H9 (cell line): Measurements from ENCODE around the gene SLC1A7. TPM values are rescaled to one million over a fixed set of nuclear protein-coding genes. Genes with fewer than 3 reads are reported as not detected.

ENCODE experiments used
- DNase-seq: peaks from one replicate; pipeline ENCODE4 v3.0.0-alpha.2; 2017
- H2AFZ ChIP-seq: one replicate; pipeline ENCODE4 v1.6.1; 2013; ENCODE audit warnings: mild to moderate bottlenecking, low read length, control low read depth, moderate library complexity
- H2AK5ac ChIP-seq: 2 replicates; pipeline ENCODE4 v1.6.1; 2013; ENCODE audit warnings: low read length, control low read depth, mixed read lengths; ENCODE audit not compliant: insufficient read length
- H2BK120ac ChIP-seq: one replicate; pipeline ENCODE4 v1.6.1; 2013; ENCODE audit warnings: low read depth, mild to moderate bottlenecking, low read length, control low read depth, inconsistent platforms; ENCODE audit not compliant: poor library complexity, severe bottlenecking
- H2BK12ac ChIP-seq: 2 replicates; pipeline ENCODE4 v1.6.1; 2013; ENCODE audit warnings: low read length, control low read depth, mixed read lengths, low read depth; ENCODE audit not compliant: insufficient read length
- H2BK15ac ChIP-seq: 2 replicates; pipeline ENCODE4 v1.6.1; 2013; ENCODE audit warnings: low read depth, low read length, control low read depth
- H2BK20ac ChIP-seq: one replicate; pipeline ENCODE4 v1.6.1; 2013; ENCODE audit warnings: low read depth, mild to moderate bottlenecking, low read length, control low read depth, inconsistent platforms; ENCODE audit not compliant: poor library complexity, severe bottlenecking
- H2BK5ac ChIP-seq: 2 replicates; pipeline ENCODE4 v1.6.1; 2013; ENCODE audit warnings: low read length, control low read depth, mixed read lengths; ENCODE audit not compliant: insufficient read length
- H3K14ac ChIP-seq: 2 replicates; pipeline ENCODE4 v1.6.1; 2013; ENCODE audit warnings: low read length, control low read depth; ENCODE audit not compliant: insufficient read depth
- H3K18ac ChIP-seq: 2 replicates; pipeline ENCODE4 v1.6.1; 2013; ENCODE audit warnings: low read depth, mild to moderate bottlenecking, mixed read lengths, low read length, control low read depth; ENCODE audit not compliant: insufficient read length
- H3K23ac ChIP-seq: 2 replicates; pipeline ENCODE4 v1.6.1; 2013; ENCODE audit warnings: low read length, control low read depth, mixed read lengths, low read depth; ENCODE audit not compliant: insufficient read length
- H3K23me2 ChIP-seq: 2 replicates; pipeline ENCODE4 v1.6.1; 2013; ENCODE audit warnings: low read depth, mild to moderate bottlenecking, mixed read lengths, low read length, control low read depth; ENCODE audit not compliant: insufficient read length, poor library complexity, severe bottlenecking
- H3K27ac ChIP-seq: 2 replicates; pipeline ENCODE4 v1.5.1; 2013; ENCODE audit warnings: low read length, control low read depth, mixed read lengths, low read depth; ENCODE audit not compliant: insufficient read length
- H3K27me3 ChIP-seq: 2 replicates; pipeline ENCODE4 v1.6.1; 2013; ENCODE audit warnings: low read length, control low read depth, inconsistent platforms; ENCODE audit not compliant: insufficient read depth
- H3K4ac ChIP-seq: 2 replicates; pipeline ENCODE4 v1.6.1; 2013; ENCODE audit warnings: low read depth, mild to moderate bottlenecking, control low read depth, inconsistent platforms, low read length, moderate library complexity
- H3K4me1 ChIP-seq: 2 replicates; pipeline ENCODE4 v1.6.1; 2013; ENCODE audit warnings: low read length, control low read depth, inconsistent platforms; ENCODE audit not compliant: insufficient read depth
- H3K4me2 ChIP-seq: 2 replicates; pipeline ENCODE4 v1.6.1; 2013; ENCODE audit warnings: low read length, control low read depth, mixed read lengths; ENCODE audit not compliant: insufficient read length, insufficient read depth
- H3K56ac ChIP-seq: 2 replicates; pipeline ENCODE4 v1.6.1; 2013; ENCODE audit warnings: low read depth, mild to moderate bottlenecking, mixed read lengths, low read length, control low read depth; ENCODE audit not compliant: insufficient read length
- H3K79me1 ChIP-seq: 2 replicates; pipeline ENCODE4 v1.6.1; 2013; ENCODE audit warnings: low read depth, mild to moderate bottlenecking, moderate library complexity, low read length, control low read depth, inconsistent platforms; ENCODE audit not compliant: insufficient read depth, poor library complexity, severe bottlenecking
- H3K79me2 ChIP-seq: 2 replicates; pipeline ENCODE4 v1.6.1; 2013; ENCODE audit warnings: low read length, control low read depth, inconsistent platforms; ENCODE audit not compliant: insufficient read depth
- H3K9ac ChIP-seq: 2 replicates; pipeline ENCODE4 v1.6.1; 2013; ENCODE audit warnings: low read length, control low read depth, mixed read lengths; ENCODE audit not compliant: insufficient read length; ENCODE audit errors: extremely low read depth
- H3K9me3 ChIP-seq: one replicate; pipeline ENCODE4 v1.6.1; 2013; ENCODE audit warnings: low read depth, low read length, inconsistent platforms; ENCODE audit not compliant: control insufficient read depth
- H3T11ph ChIP-seq: one replicate; pipeline ENCODE4 v1.6.1; 2013; ENCODE audit warnings: mild to moderate bottlenecking, low read length, control low read depth, inconsistent platforms
- H4K20me1 ChIP-seq: one replicate; pipeline ENCODE4 v1.6.1; 2013; ENCODE audit not compliant: control insufficient read depth, insufficient read length, insufficient read depth
- H4K5ac ChIP-seq: 2 replicates; pipeline ENCODE4 v1.6.1; 2013; ENCODE audit warnings: low read depth, mild to moderate bottlenecking, mixed read lengths, low read length, control low read depth; ENCODE audit not compliant: insufficient read length
- H4K8ac ChIP-seq: replicated peaks from 2 replicates; pipeline ENCODE4 v1.6.1; 2013; ENCODE audit warnings: low read length, control low read depth, mixed read lengths, low read depth; ENCODE audit not compliant: insufficient read length
- H4K91ac ChIP-seq: 2 replicates; pipeline ENCODE4 v1.6.1; 2013; ENCODE audit warnings: low read depth, mild to moderate bottlenecking, moderate library complexity, mixed read lengths, low read length, control low read depth; ENCODE audit not compliant: insufficient read length
- H3K27ac Mint-ChIP-seq, 3 experiments: 2 replicates in 2 of 3; 3 replicates in 1 of 3; pipeline ENCODE4 v1.8.0; 2020 to 2021; ENCODE audit warnings: mixed read lengths in 3 of 3, mild to moderate bottlenecking in 1 of 3, moderate library complexity in 1 of 3
- H3K27me3 Mint-ChIP-seq: 2 replicates; pipeline ENCODE4 v1.8.0; 2021; ENCODE audit warnings: low read depth, mild to moderate bottlenecking, moderate library complexity, mixed read lengths
- H3K36me3 Mint-ChIP-seq, 3 experiments: 2 replicates in 2 of 3; 3 replicates in 1 of 3; pipeline ENCODE4 v1.8.0; 2020 to 2021; ENCODE audit warnings: low read depth in 3 of 3, mixed read lengths in 3 of 3; ENCODE audit not compliant: insufficient read depth in 1 of 3
- H3K4me1 Mint-ChIP-seq, 2 experiments: 2 replicates each; pipeline ENCODE4 v1.8.0; 2020; ENCODE audit warnings: mixed read lengths in 2 of 2
- H3K4me3 Mint-ChIP-seq, 2 experiments: 2 replicates in 1 of 2; 3 replicates in 1 of 2; pipeline ENCODE4 v1.8.0; 2020 to 2021; ENCODE audit warnings: mild to moderate bottlenecking in 2 of 2, mixed read lengths in 2 of 2, moderate library complexity in 1 of 2
- H3K9me3 Mint-ChIP-seq, 2 experiments: 2 replicates in 1 of 2; 3 replicates in 1 of 2; pipeline ENCODE4 v1.8.0; 2020; ENCODE audit warnings: mild to moderate bottlenecking in 2 of 2, mixed read lengths in 2 of 2, moderate library complexity in 1 of 2
- WGBS: extraction: QIAGEN DNeasy Blood & Tissue Kit; methylation state at CpG from one replicate; pipeline ENCODE4 v1.1.7; 2013; ENCODE audit warnings: missing lambda C conversion rate, low lambda C conversion rate, mixed read lengths; ENCODE audit not compliant: insufficient read length; ENCODE audit errors: extremely low coverage; 5-methylcytosine and 5-hydroxymethylcytosine counted together
- total RNA-seq: library from RNA; stranded (reverse); gene quantifications from 2 replicates; pipeline ENCODE4 v1.2.1, GENCODE V29; 2021
- TF ChIP-seq, protein P1 (sequence below): fragments of 200-600 bp; sonication (generic); conservative IDR thresholded peaks from 3 replicates; pipeline ENCODE4 v1.8.0; 2021; ENCODE audit warnings: antibody characterized with exemption, mild to moderate bottlenecking

The SLC1A7 gene
- total RNA-seq, 1 experiment from 2014 or later, result not detected

DNA sequence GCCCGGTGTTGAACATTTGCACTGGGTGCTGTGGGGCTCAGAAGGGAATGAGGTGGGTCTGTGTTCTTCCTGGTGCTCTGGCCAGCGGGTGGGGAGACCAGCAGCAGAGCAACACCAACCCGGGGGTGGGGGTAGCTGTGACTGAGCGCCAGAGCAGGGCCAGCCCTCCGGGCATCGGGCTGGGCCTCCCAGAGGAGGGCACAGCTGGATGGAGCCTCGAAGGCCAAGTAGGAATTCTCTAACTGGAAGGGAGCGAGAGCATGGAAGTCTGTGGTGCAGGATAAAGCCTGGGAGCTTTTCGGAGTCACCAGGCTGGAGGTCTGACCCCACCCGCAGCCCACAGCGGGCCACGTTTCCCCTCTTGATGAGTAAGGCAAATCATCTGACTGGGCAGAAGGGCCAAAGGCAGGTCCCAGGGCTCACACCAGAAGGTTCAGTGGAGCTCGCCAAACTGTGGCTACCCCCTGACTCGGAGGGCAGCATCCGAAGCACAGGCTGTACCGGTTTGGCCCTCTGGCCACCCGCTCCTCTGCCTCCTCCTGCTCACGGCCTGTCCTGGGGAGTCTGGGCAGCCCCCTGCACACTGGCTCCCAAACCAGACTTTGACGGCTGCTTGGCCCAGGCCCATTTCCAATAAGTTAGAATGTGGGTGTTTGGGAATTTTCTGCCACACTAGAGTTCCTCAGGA lies 18.8 kb downstream of the SLC1A7 start:
- Histone ChIP-seq H2AK5ac (no peak overlapping the region), H3K18ac (no peak overlapping the region), H4K20me1 (no peaks in the 10 kb centered on the region), H2BK5ac (no peak overlapping the region), H2AFZ (no peak overlapping the region), H2BK12ac (no peak overlapping the region), H3K4me1 (peaks cover 4% of the 10 kb centered on the region), H3K27me3 (no peaks in the 10 kb centered on the region), H3K56ac (no peak overlapping the region), H2BK15ac (no peak overlapping the region), H4K5ac (no peak overlapping the region), H3K27ac (no peak overlapping the region), H3K4me2 (no peak overlapping the region), H2BK120ac (no peak overlapping the region), H3K9me3 (no peaks in the 10 kb centered on the region), H3K79me2 (no peaks in the 10 kb centered on the region), H3K79me1 (no peaks in the 10 kb centered on the region), H2BK20ac (no peak overlapping the region), H3K14ac (no peak overlapping the region), H3T11ph (no peak overlapping the region), H4K91ac (no peak overlapping the region), H3K23me2 (no peaks in the 10 kb centered on the region), H3K9ac (no peak overlapping the region), H3K4ac (no peak overlapping the region), H4K8ac (no peak overlapping the region), H3K23ac (no peak overlapping the region)
- no CpG with 5 or more reads among the region's 19 CpGs for WGBS
- TF ChIP-seq, protein P1, sequence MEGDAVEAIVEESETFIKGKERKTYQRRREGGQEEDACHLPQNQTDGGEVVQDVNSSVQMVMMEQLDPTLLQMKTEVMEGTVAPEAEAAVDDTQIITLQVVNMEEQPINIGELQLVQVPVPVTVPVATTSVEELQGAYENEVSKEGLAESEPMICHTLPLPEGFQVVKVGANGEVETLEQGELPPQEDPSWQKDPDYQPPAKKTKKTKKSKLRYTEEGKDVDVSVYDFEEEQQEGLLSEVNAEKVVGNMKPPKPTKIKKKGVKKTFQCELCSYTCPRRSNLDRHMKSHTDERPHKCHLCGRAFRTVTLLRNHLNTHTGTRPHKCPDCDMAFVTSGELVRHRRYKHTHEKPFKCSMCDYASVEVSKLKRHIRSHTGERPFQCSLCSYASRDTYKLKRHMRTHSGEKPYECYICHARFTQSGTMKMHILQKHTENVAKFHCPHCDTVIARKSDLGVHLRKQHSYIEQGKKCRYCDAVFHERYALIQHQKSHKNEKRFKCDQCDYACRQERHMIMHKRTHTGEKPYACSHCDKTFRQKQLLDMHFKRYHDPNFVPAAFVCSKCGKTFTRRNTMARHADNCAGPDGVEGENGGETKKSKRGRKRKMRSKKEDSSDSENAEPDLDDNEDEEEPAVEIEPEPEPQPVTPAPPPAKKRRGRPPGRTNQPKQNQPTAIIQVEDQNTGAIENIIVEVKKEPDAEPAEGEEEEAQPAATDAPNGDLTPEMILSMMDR, result no peak
- Mint-ChIP-seq H3K9me3 (no peaks in the 10 kb centered on the region; a peak in 1 of 5 replicates), H3K4me3 (no peak overlapping the region), H3K27me3 (peaks cover 21% of the 10 kb centered on the region), H3K36me3 (no peaks in the 10 kb centered on the region), H3K27ac (no peak overlapping the region), H3K4me1 (peaks cover 19 to 37% of the 10 kb centered on the region in 2 experiments)
- DNase-seq, result no peak
